GM12874 (cell line): ENCODE measurements around the gene CATSPER4.

ENCODE experiments used
- TF ChIP-seq, protein P1 (sequence below): IDR thresholded peaks from 2 replicates; pipeline ENCODE4 v1.5.1; 2011; ENCODE audit warnings: low read depth, mild to moderate bottlenecking, control low read depth, low read length, moderate library complexity; ENCODE audit not compliant: insufficient read depth

CATSPER4 gene

DNA sequence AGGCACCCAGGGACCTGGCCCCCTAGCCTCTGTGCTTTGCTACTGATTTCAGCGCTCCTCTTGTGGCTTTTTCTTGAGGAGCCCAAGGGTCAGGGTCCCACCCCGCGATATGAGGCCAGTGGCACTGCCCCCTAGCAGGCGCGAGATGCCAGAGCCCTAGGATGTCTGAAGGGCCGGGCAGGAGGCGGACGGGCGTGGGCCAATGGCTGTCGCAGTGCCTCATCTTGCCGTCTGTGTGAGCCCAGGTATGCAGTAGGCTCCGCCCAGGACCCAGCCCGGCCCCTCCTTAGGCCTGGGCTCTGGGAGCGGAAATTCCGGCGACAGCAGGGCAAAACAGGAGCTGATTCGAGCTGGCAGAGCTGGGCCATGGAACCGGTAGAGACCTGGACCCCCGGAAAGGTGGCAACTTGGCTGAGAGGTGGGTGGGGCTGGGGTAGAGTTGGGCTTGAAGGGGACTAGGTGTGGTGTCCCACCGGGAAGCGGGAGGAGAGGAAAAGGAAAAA is 13.2 kb upstream of the CATSPER4 start, which contains the start of gene CNKSR1:
Gene CNKSR1 (plus strand): TSS at position 310 of the 503 bp plus-strand sequence. CDS start 57 bp downstream, at position 367.
- TF ChIP-seq, protein P1, sequence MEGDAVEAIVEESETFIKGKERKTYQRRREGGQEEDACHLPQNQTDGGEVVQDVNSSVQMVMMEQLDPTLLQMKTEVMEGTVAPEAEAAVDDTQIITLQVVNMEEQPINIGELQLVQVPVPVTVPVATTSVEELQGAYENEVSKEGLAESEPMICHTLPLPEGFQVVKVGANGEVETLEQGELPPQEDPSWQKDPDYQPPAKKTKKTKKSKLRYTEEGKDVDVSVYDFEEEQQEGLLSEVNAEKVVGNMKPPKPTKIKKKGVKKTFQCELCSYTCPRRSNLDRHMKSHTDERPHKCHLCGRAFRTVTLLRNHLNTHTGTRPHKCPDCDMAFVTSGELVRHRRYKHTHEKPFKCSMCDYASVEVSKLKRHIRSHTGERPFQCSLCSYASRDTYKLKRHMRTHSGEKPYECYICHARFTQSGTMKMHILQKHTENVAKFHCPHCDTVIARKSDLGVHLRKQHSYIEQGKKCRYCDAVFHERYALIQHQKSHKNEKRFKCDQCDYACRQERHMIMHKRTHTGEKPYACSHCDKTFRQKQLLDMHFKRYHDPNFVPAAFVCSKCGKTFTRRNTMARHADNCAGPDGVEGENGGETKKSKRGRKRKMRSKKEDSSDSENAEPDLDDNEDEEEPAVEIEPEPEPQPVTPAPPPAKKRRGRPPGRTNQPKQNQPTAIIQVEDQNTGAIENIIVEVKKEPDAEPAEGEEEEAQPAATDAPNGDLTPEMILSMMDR: no peak

DNA sequence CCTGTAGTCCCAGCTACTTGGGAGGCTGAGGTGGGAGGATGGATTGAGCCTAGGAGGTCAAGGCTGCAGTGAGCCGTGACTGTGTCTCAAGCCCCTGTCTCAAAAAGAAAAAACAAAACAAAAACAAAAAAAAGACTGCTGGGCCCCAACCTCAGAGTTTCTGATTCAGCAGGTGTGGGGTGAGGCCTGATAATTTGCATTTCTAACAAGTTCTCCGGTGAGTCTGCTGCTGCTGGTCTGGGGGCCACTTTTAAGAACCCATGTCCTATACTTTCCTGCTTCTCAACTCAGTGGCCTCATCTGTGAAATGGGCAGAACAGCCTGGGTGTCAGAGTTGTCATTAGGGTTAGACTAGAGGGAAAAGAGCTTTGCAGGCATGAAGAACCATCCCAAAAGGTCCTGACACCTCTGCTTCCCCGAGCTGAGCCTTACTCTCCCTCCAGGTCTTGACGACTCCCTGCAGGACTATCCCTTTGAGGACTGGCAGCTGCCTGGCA is 10.3 kb upstream of the CATSPER4 start:
- TF ChIP-seq, protein P1: no peak

DNA sequence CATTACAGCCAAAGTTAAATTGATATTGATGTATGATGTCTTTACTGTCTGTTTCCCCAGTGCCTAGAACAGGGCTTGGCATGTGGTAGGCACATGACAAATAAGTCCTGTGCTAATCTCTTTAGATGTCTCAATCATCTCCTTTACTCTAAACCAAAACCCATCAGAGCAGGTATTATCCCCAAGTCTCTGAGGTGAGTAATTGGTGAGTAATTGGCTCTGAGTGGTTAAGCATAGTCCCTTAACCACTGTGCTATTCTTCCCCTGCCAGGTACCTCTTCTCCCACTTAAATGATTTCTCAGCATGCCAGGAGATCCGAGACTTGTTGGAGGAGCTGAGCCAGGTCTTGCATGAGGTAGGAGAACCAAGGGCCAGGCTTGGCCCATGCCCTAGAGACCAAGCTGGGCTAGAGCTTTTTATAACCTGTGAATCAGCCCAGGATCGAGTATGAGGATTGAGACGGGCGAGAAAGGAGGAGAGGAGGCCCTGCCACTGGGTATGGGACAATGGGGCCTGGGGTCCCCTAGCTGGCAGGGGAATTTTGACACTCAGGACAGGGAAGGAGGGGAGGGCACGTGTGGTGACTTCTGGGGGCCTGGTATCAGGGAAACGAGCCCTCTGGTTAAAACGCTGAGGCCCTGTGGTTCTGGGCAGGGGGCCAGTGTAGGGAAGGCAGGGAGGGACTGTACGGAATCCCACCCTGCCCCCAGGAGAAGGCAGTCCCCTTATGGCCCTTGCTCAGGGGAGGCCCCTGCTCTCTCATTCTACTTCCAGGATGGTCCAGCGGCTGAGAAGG is 8.6 kb upstream of the CATSPER4 start:
- TF ChIP-seq, protein P1: no peak

DNA sequence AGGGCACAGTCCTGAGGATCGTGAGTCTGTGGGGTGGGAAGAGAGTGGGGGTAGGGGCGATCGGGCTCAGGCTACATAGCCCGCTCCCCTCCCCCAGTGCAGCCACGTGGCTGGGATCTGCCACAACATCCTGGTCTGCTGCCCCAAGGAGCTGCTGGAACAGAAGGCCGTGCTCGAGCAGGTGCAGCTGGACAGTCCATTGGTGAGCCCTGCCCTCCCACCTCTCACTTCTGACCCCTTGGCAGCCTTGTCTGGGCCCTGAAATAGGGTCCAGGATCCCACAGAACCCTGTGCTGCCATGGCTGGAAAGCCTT is 8.1 kb upstream of the CATSPER4 start:
- TF ChIP-seq, protein P1: no peak

DNA sequence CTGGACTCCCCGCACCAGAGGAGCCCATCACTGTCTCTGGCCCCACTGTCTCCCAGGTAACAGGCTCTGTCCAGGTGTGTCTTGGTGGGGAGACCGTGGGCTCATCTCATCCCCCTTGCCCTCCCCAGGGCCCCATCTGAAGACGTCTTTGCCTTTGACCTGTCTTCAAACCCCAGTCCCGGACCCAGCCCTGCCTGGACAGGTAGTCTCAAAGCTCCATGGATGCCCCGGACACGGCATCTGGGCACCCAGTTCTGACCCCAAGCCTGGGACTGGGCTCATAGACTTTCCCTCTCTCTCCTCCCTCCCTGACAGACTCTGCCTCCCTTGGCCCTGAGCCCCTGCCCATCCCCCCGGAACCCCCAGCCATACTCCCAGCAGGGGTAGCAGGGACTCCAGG is 6.3 kb upstream of the CATSPER4 start:
- TF ChIP-seq, protein P1: no peak

DNA sequence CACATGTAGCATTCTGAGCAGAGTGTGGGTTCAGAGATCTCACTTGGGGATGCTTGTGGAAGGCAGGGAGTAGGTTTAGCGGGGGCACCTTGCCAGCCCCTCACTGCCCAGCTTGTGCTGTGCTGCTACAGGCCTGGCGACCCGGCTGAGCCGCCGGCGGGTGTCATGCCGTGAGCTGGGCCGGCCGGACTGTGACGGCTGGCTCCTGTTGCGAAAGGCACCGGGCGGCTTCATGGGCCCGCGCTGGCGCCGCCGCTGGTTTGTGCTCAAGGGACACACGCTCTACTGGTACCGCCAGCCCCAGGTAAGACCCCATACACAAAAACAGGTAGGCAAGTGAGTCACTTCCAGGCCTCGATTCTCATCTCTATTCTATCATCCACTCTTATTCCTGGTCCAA is 5.5 kb upstream of the CATSPER4 start:
- TF ChIP-seq, protein P1: no peak

DNA sequence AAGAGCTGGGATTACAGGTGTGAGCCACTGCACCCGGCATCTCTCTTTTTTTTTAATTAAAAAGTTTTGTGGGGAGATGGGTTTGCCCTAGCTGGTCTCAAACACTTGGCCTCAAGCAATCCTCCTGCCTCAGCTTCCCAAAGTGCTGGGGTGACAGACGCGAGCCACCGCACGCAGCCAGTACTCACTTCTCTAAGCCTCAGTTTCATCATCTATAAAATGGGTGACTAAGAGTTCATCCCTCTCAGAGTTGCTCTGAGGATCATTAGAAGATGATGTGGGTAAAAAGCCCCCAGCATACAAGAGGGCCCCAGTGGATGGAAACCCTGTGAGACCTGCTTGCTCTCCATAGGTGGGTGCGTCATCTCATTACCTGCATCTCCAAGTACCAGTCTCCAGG is 2.5 kb upstream of the CATSPER4 start:
- TF ChIP-seq, protein P1: no peak
